M059J (cell line): ENCODE results near the gene TNFAIP1. TPM values are rescaled to one million over a fixed set of nuclear protein-coding genes. Genes with fewer than 3 reads are reported as not detected.
"Not testable (repeated sequence)": the region's sequence is repeated elsewhere in the genome, so short reads cannot be mapped to it uniquely, and the experiment has no call there.

Source experiments
- DNase-seq: peaks from one replicate; pipeline ENCODE4 v3.0.0-alpha.2; 2012; ENCODE audit warnings: low read depth
- total RNA-seq: library from RNA; depleted of rRNA; stranded (reverse); fragments of >200 nt; shearing (Covaris generic); gene quantifications from 2 replicates; pipeline ENCODE4 v1.2.3, GENCODE V29; 2014

Gene TNFAIP1
- total RNA-seq, 1 experiment from 2014 or later, result 39.0 TPM

DNA sequence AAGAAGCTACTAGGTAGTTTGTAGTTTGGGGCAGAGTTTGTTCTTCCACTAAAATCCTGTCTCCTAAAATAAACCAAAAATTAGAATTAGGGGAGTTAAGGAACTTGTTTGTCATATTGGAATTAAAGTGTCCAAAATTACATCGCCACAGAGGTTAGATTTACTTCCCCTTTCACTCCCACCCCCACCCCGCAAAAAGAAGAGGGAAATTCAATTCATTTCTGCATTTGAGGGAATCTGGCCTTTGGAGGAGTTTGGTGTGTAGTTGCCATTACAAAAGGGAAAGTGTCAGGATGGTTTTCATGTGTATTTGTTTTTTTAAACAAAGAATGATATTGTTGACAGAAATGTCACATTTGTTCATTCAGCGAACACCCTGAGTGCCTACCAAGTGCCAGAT, 10.8 kb upstream of the TNFAIP1 start:
- no peak for DNase-seq

DNA sequence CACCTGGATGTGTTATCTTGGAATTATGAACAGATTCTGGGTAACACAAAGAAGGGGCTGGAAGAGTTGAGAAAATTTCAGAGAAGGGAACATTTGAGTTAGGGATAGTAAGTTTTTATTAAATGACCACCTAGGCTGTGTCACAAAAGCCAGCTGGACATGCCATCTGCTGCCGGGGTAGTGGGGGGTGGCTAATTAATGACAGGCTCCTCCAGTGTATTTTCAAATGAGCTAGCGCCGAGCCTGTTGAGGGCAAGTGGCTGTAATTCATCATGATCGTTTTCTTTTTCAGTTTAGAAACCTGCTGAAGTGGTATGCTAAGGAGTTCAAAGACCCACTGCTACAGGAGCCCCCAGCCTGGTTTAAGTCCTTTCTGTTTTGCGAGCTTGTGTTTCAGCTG, 10.3 kb upstream of the TNFAIP1 start:
- no peak for DNase-seq

DNA sequence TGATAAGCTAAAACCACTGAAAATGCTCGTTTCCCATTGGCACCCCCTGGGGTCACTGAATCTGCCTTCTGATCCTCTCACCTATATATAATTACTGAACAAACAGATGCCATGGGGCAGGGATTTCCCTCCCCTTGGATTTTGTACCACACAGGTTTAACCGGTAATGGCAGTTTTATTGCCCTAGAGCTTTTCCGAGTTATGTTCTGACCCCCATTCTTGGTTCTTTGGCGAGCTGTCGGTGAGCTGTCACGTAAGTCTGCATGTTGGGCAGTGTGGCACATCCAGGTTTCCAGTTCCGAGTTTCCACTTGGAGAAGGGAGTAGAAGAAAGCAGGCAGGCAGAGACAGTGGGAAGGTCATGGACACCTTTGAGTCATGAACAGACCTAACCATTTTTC, 9.4 kb upstream of the TNFAIP1 start:
- DNase-seq, result no peak

DNA sequence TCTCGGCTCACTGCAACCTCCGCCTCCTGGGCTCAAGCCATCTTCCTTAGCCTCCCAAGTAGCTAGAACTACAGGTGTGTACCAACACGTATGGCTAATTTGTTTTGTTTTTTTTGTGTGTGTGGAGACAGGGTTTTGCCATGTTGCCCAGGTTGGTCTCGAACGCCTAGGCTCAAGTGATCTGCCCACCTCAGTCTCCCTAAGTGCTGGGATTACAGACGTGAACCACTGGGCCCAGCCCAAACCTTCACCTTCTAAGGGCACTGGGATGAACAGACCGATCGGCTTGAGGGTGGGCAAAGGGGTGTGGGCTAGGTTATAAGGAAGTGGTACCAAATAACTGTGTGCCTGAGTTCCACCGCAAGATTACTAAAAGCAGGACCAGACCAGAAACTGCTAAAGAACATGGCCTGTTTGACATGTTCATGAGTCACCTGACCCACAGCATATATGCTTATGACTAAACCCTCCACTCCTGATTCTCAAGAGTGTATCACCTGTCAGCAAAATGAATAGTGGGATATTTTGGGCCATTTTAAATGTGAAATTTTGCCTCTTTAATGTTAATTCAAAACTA, 8.4 kb upstream of the TNFAIP1 start:
- DNase-seq, result no peak

DNA sequence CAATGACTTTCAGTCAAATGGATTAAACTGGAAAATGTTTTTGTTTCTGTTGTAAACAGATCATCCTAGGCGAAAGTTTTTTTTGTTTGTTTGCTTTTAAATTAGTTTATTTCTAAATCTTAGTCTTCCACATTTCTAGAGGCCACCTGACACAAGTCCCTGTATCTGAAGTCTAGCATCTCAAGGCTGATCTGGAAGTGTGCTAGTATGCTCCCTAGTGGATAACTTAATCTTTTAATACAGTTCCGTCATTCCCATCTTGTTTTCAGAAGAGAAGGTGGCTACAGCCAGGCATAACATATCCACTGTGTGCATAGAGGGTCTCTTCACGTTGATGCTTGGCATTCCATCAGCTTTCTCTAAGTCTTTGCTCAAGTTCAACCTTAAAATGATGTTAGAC, 7.9 kb upstream of the TNFAIP1 start:
- no peak for DNase-seq

DNA sequence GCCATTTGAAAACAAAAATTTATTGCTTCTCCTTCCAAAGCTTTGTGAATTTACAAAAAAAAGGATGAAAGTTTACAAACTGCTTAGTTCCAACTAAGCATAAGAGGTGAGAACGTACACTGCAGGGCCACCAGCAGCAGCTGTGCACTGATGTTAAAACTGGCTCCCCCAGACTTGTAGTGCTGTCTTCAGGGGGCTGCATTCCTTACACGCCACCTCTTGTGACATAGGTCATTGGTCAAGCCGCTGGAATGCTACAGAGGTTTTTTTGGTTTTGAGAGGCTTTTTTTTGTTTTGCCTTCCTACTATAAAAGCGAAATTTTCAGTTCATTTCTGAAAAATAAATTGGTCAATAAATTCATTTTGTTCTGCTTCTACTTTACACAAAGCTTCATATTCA, 7.2 kb upstream of the TNFAIP1 start:
- no peak for DNase-seq

DNA sequence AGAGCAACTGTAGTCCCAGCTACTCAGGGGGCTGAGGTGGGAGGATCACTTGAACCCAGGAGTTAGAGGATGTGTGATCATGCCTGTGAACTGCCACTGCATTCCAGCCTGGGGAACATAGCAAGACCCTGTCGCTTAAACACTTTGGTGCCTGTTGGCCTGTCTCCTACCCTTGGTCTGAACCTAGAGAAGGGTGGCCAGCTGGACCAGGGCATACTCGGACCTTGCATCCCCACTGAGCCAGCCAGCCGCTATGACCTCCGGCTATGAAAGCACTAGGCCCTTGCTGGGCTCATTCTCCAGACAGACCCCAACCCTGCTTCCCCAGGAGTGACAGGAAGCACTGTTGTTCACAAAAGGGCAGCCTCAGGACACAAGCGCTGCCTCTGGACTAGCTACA, 4.9 kb upstream of the TNFAIP1 start:
- no peak for DNase-seq

DNA sequence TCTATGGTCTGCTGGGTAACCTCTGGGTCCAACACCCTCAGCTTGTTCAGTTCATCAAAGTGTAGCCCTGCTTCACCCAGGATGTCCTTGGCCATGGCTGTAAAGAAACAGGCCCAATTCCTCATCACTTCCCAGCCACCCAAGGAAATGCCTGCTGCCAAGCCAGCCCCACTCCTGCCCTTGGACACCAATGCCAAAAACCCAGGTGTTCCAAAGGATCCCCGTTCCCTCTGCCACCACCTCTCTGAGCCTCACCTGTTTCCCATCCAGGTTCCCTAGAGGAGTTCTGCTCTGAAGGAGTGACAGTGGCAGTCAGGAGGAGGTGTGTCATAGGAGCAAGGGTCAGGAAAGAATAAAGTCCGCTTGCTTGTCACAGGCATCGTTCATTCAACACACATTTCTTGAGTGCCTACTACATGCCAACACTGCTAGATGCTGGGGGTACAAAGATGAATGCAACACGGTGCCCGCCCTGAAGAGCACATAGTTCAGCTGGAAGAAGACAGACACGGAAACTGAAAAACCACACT, 3.6 kb upstream of the TNFAIP1 start:
- no peak for DNase-seq

DNA sequence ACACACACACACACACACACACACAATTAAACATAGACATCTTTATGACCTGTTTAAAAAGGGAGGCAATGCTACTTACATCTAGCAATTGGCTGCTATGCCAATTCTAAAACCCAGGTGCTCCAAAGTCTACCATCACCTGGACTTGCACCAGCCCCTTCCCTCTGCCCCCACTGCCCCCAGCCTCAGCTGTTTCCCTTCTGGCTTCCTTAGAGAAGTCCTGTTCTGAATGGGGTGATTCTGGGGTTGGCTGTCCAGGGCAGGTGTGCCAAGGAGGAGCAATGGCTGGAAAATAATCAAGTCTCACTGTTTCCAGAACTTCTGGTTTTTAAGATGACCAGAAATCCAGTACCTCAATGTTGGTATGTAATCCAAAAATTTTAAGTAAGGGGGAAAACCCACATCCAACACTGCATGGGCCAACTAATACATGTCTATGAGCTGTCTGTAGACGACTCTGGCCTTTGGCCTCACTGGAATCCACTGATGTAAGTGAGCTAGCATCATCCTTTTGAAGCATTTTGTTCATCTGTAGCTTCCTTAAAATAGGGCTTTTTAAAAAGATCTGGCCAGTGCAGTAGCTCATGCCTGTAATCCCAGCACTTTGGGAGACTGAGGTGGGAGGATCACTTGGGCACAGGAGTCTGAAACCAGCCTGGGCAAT, 2.3 kb upstream of the TNFAIP1 start:
- no peak for DNase-seq

DNA sequence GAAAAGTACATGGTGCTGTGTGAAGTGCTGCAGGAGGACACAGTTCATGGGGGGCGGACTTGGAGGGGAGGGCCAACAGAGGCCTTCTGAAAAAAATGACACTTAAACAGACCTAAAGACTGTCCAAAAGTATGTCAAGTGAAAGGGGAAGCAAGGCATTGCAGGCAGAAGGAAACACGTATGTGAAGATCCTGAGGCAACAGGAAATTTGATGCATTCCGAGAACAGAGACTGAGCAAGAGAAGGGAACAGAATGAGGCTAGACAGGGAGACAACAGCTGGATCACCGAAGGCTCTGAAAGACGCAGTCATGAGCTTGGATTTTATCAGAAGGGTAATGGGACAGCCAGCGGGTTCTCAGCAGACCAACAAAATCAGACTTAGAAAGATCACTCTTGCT, 1.4 kb upstream of the TNFAIP1 start:
- DNase-seq, result no peak

DNA sequence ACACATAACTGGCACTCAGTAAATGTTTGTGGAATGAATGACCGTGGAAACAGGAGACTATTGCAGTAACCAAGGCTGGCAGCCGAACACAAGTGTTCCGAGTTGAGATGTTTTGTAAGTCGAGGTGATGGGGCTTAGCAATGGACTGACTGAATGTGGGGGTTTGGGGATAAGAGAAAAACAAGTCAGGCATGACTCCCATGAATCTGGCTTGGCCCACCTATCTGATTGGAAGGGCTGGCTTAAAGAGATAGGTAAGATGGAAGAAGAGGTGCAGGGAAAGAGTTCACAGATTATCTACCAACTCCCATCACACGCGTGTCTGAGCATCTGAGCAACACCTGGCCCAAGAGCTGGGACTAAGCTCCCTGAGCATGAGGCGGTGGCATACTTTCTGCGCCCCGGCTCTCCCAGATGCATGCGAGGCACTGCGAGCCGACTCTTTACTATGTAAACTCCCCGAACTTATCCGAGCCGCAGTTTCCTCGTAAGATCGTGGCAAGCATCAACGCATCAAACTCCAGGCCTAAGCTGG, 828 bp upstream of the TNFAIP1 start:
- DNase-seq, result no peak

DNA sequence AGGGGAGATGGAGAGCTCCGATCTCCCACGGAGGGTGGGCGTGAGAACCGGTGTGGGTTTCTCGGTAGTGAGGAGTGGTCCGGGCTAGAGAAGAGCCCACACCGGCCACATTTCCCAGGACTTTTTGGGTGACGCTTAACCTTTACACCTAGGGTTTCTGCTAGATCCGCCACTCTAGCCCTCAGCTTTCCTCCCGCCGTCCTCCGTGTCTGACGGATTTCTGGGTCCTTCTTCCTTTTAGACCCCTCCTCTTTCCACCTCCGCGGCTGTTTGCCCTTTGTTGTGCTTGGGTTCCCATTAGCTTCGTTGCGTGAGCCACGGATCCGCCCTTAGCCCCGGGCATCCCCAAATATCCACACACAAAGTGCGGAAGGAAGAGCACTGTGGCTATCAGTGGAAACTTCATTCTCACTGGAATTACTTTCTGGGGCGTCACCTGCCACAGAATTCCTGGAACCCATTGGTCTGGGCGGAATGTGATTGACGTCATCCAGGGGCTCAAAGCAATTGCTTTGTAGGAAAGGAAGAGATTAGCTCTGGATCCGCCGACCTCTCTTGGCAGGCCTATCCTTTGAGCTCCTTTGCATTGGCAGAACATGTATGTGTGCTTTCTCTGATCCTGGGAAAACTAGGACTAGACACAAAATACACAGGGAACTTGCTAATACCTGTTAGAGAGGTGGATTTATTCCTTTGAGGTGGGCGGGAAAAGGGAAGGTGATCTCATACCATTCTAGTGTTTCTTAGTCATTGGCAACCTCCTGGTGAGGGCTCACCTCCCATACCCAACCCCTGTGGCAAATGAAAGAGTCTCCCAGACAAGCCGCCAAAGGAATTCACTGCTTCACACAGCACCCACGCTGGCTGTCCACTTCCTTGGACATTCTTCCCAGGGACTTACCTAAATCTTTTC, 654 bp downstream of the TNFAIP1 start:
- DNase-seq, result peak; percentile 93

DNA sequence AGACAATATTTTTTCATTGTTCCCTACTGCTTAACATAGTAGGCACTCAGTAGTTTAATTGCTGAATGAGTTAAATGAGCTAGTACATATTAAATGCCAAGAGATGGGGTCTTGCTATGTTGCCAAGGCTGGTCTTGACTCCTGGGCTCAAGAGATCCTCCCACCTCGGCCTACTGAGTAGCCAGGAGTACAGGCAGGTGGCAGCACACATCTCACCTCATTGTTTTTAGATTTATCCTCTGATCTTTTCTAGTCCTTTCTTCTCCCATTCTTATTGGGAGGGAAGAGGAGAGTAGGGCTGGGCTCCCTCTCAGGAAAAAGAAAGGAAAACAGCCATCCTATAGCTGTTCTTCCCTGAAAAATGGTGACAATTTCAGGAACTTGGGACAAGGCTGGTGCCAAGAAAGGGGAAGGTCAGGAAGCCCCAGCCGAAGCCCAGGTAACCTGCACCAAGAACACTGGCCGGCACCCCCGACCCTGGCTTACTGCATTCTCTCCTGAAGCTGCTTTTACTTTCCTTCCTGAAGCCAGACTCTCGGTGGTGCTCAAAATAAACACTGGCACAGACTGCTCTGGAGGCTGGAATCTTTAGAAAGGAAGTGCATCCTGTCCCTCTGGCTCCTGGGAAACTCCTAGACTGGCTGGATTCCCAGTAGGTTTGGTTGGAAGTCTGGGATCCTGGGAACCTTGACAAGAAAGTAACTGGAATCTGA, 2.7 kb downstream of the TNFAIP1 start:
- peak; percentile 77 for DNase-seq

DNA sequence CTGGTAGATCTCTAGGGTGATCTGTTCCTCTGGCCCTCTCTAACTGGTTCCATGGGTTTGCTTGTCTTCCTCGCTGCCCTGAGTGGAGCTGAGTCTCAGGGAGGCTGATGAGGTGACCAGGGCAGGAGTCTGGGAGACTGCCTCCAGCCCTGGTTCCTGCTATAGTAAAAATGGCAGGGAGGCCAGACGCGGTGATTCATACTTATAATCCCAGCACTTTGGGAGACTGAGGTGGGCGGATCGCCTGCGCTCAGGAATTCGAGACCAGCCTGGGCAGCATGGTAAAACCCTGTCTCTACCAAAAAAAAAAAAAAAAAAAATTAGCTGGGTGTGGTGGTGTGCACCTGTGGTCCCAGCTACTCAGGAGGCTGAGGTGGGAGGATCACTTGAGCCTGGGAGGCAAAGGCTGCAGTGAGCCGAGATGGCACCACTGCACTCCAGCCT, 3.2 kb downstream of the TNFAIP1 start:
- not testable (repeated sequence) for DNase-seq

DNA sequence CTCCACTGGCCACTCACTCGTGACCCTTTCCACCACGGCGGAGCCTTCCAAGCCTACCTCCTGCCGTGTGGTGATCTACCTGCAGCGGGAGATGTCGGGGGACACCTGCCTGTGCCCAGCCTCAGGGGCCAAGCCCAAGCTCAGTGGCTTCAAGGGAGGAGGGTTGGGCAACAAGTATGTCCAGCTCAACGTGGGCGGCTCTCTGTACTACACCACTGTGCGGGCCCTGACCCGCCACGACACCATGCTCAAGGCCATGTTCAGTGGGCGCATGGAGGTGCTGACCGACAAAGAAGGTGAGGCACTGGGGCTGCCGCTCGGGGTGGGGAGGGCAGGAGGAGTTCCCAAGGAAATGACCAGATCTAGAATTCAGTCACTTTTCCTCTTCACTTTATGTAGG, 3.9 kb downstream of the TNFAIP1 start:
- no peak for DNase-seq

DNA sequence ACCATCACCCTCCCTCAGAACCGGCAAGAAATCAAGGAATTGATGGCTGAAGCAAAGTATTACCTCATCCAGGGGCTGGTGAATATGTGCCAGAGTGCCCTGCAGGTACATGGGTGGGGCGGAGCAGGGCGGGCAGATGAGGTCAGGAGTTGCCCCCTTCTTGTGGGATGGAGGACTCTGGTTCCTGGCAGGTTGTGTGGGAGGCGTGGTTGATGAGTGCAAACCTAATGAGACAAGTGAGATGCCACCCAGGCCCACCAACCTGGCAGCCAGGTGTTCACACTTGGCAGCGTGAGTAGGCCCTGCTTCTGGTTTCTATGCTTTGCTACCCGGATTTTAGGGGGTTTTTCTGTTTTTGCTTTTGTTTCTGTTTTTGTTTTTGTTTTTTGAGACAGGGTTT, 4.8 kb downstream of the TNFAIP1 start:
- DNase-seq, result no peak

DNA sequence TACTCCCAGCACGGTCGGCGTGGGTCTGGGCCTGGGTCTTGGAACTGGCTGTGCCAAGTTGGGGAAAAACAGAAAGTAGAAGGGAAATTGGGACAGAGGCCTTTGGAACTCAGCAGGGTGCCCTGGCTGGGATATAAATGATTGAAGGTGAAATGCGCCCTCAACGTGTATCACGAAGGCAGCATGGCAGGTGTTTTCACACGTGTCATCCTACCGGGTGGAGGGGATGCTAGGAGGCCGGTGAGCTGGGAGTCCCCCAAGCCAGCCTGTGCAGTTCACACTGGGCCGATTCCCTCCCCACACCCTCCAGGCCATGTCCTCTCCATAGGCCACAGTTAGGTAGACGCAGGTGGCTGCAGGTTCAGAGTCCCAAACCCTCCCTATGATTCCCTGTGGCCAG, 6.0 kb downstream of the TNFAIP1 start:
- DNase-seq, result no peak

DNA sequence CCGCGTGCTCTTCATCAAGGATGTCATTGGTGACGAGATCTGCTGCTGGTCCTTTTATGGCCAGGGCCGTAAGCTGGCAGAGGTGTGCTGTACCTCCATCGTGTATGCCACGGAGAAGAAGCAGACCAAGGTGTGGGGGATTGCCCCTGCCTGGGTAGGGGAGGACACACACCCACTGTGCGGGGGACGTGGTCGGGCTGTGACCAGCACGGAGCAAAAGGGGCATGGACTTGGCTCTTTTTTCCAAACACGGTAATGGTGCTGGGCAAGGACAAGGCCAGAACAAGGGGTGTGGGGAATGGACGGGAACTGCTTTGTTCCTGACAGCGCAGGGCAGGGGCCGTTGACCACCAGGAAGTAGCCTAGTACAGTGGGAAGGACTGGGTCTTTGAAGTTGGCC, 6.8 kb downstream of the TNFAIP1 start:
- DNase-seq, result no peak

DNA sequence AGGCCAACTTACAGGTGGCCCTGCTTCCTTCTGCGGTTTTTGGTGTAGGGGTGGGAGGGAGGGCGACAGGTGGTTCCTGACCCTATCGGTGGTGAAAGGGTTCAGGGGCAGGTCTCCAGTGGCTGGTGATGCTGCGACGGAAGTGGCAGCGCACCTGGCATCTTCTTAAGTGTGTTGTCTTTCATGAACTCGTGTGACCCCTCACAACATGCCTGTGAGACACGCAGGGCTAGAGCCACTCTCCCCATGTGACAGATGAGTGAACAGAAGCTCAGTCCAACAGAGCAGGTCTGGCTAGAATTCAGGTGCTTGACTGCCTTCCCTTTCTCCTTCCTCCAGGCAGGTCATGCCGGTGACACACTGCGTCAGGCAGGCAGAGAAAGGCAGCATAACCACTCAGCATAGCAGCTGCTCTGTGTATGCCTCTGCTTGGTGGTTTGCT, 8.0 kb downstream of the TNFAIP1 start:
- no peak for DNase-seq

DNA sequence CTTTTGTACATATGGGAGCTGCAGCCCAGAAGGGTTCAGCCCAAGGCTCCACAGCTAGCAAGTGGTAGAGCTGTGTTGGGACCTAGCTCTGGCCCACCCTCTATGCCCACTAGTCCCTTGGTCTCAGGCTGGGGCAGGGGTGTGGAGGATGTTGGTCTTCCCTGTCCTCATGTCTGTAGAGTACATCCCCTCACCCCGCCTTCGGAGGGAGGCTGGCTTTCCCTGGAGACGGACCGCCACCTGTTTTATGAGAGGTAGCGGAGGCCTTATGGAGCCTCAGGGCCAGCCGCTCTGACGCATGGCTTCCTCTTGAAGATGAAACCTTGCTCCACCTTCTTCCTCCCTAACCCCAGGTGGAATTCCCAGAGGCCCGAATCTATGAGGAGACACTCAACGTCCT, 8.4 kb downstream of the TNFAIP1 start:
- no peak for DNase-seq

DNA sequence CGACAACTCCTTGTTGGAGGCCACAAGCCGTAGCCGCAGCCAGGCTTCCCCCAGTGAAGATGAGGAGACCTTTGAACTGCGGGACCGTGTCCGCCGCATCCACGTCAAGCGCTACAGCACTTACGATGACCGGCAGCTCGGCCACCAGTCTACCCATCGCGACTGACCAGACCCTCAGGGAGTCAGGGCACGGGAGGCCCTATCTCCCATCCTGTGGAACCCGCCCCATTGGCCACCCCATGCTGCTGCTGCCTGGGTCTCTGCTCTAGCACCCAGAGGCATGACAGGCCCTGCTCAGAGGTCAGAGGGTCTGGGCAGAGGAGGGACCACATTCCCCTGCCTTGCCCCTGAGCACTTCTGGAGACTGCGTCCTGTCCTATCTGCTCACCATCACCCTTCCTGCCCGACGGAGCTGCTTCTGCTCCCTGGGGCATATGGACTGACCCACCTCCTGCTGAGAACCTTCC, 8.9 kb downstream of the TNFAIP1 start:
- DNase-seq, result no peak
